ENCODE results near the gene RCE1. TPM values are rescaled to one million over a fixed set of nuclear protein-coding genes. Genes with fewer than 3 reads are reported as not detected.
A peak's percentile ranks its signal among the peaks of the same experiment; 100 is the strongest.

Gene RCE1
- total and polyA plus RNA-seq, 2 donors (not counting 3 experiments of a cell fraction or from before 2014, with no cell fraction given) = 26.9 to 47.4 TPM

DNA sequence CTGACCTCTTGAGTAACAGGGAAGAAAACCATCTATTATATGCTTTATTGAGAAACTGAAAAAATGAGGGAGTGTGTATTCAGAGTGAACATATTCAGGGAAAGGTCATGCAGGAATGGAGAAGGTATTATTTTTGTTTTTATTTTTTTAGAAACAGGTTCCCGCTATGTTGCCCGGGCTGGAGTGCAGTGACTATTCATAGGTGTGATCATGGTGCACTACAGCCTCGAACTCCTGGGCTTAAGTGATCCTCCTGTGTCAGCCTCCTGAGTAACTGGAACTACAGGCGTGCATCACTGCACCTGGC lies 8.7 kb upstream of the RCE1 start:
- H4K20me1 ChIP-seq (replicated peaks; ENCODE audit: control insufficient read depth, extremely low read depth, insufficient read depth, low read length) = no peaks in the 10 kb centered on the region
- peaks cover 0 to 3% of the 10 kb centered on the region in 2 experiments for H3K36me3 ChIP-seq (ENCODE audit: control insufficient read depth in 2 of 2, extremely low read depth in 1 of 2, insufficient read depth in 2 of 2, low read length in 2 of 2)
- H2AFZ ChIP-seq (ENCODE audit: low read depth, low read length) = no peak overlapping the region
- ChIA-PET POLR2A (interaction anchor here (0.6 kb wide), 1 partner anchor 215 kb away, joined by 4 read pairs; no protein-coding TSS in a partner anchor), CTCF (interaction anchor here (0.7 to 3.3 kb wide), 19 partner anchors 9 to 343 kb away, joined by 3 to 30 read pairs (median 5); partner anchors contain the start of genes C11orf86, RBM4B and RCE1)
- intact Hi-C loops (cut with micrococcal nuclease) = loop anchor here (1.0 to 5.0 kb wide), 3 partner anchors 140 to 157 kb away; partner anchors contain the start of gene RBM4B
- dilution Hi-C loops (cut with MboI; ENCODE audit: extremely low pct_ligation_motif_present, low sequenced_read_pairs) = no loop called here
- H3K4me2 ChIP-seq (ENCODE audit: insufficient read depth, low read length) = no peak overlapping the region
- H3K79me2 ChIP-seq (ENCODE audit: control insufficient read depth, insufficient read depth, low read length) = no peaks in the 10 kb centered on the region
- H3K9me1 ChIP-seq (replicated peaks; ENCODE audit: control insufficient read depth, extremely low read depth, insufficient read depth, low read length) = no peaks in the 10 kb centered on the region
- FAIRE-seq (no peak), DNase-seq (ENCODE audit: low read depth, low spot score) (no peak)
- H3K27me3 ChIP-seq (ENCODE audit: control insufficient read depth in 2 of 2, insufficient read depth in 2 of 2, low read length in 2 of 2) = no peaks in the 10 kb centered on the region
- no peak overlapping the region for H3K27ac ChIP-seq (ENCODE audit: insufficient read depth, low read depth, low read length)
- peaks cover 4% of the 10 kb centered on the region for H3K4me1 ChIP-seq (ENCODE audit: control insufficient read depth, extremely low read depth, insufficient read depth, low read length)
- H3K9ac ChIP-seq (replicated peaks; ENCODE audit: extremely low read depth, insufficient read depth, low read length) = no peak overlapping the region
- H3K4me3 ChIP-seq (replicated peaks in 1 of 3; ENCODE audit: insufficient read depth in 1 of 3, low read depth in 1 of 3, low read length in 3 of 3) = no peak overlapping the region
- TF ChIP-seq POLR2AphosphoS5 (IDR thresholded peaks at IDR 0.05; ENCODE audit: insufficient read depth, low read depth, low read length) (peak; percentile 5), MAX (IDR thresholded peaks at IDR 0.05; ENCODE audit: insufficient read depth, insufficient read length) (no peak)
- BruUV-seq (replicated peaks) = no TSS peak
- H3K9me3 ChIP-seq (replicated peaks; ENCODE audit: control insufficient read depth, insufficient read depth, low read length) = no peaks in the 10 kb centered on the region

- dilution Hi-C loops (cut with MboI; ENCODE audit: extremely low pct_ligation_motif_present, low sequenced_read_pairs) (no loop called here), intact Hi-C loops (cut with micrococcal nuclease) (loop anchor here (1.0 to 5.0 kb wide), 3 partner anchors 141 to 158 kb away; partner anchors contain the start of gene RBM4B)
- Histone ChIP-seq H3K36me3 (ENCODE audit: control insufficient read depth in 2 of 2, extremely low read depth in 1 of 2, insufficient read depth in 2 of 2, low read length in 2 of 2) (peaks cover 0 to 3% of the 10 kb centered on the region in 2 experiments), H3K79me2 (ENCODE audit: control insufficient read depth, insufficient read depth, low read length) (no peaks in the 10 kb centered on the region), H3K9me1 (replicated peaks; ENCODE audit: control insufficient read depth, extremely low read depth, insufficient read depth, low read length) (no peaks in the 10 kb centered on the region), H4K20me1 (replicated peaks; ENCODE audit: control insufficient read depth, extremely low read depth, insufficient read depth, low read length) (no peaks in the 10 kb centered on the region), H3K9ac (replicated peaks; ENCODE audit: extremely low read depth, insufficient read depth, low read length) (no peak overlapping the region), H3K4me3 (replicated peaks in 1 of 3; ENCODE audit: insufficient read depth in 1 of 3, low read depth in 1 of 3, low read length in 3 of 3) (no peak overlapping the region), H3K27me3 (ENCODE audit: control insufficient read depth in 2 of 2, insufficient read depth in 2 of 2, low read length in 2 of 2) (no peaks in the 10 kb centered on the region), H3K4me2 (ENCODE audit: insufficient read depth, low read length) (no peak overlapping the region), H3K4me1 (ENCODE audit: control insufficient read depth, extremely low read depth, insufficient read depth, low read length) (peaks cover 4% of the 10 kb centered on the region), H3K27ac (ENCODE audit: insufficient read depth, low read depth, low read length) (no peak overlapping the region), H3K9me3 (replicated peaks; ENCODE audit: control insufficient read depth, insufficient read depth, low read length) (no peaks in the 10 kb centered on the region), H2AFZ (ENCODE audit: low read depth, low read length) (no peak overlapping the region)
- no TSS peak for BruUV-seq (replicated peaks)
- TF ChIP-seq POLR2A (IDR thresholded peaks at IDR 0.05; ENCODE audit: low read depth, low read length) (no peak), FOS (IDR thresholded peaks at IDR 0.05; ENCODE audit: borderline replicate concordance, insufficient read depth, low read length) (no peak), GATA2 (IDR thresholded peaks at IDR 0.05; ENCODE audit: insufficient read depth, insufficient read length, low read depth, low read length) (no peak), MAX (IDR thresholded peaks at IDR 0.05; ENCODE audit: insufficient read depth, insufficient read length) (no peak), EZH2 (IDR thresholded peaks at IDR 0.05; ENCODE audit: borderline replicate concordance, low read depth, low read length, severe bottlenecking) (no peak), JUN (IDR thresholded peaks at IDR 0.05; ENCODE audit: borderline replicate concordance, insufficient read depth, insufficient read length, low read depth) (no peak), CTCF (IDR thresholded peaks at IDR 0.05; ENCODE audit: extremely low read depth in 1 of 2, insufficient read depth in 1 of 2, low read depth in 1 of 2, low read length in 2 of 2) (no peak), MYC (IDR thresholded peaks at IDR 0.05; ENCODE audit: low read depth, low read length) (no peak), POLR2AphosphoS5 (IDR thresholded peaks at IDR 0.05; ENCODE audit: insufficient read depth, low read depth, low read length) (no peak)
- ChIA-PET CTCF (interaction anchor here (0.7 to 3.3 kb wide), 20 partner anchors 8 to 343 kb away, joined by 3 to 30 read pairs (median 5); partner anchors contain the start of genes C11orf86, RBM4B and RCE1), POLR2A (interaction anchor here (0.6 kb wide), 1 partner anchor 215 kb away, joined by 4 read pairs; no protein-coding TSS in a partner anchor)
- no peak for FAIRE-seq
- no peak for DNase-seq (ENCODE audit: low read depth, low spot score)
Observed at GRCh38 chr11:66834943-66835342, 8.3 kb upstream of the RCE1 start.

Measured in endothelial cell of umbilical vein (primary cell).